ENCODE results near the gene C14orf39. TPM values are rescaled to one million over a fixed set of nuclear protein-coding genes. Genes with fewer than 3 reads are reported as not detected.

C14orf39 gene
- total and polyA plus RNA-seq, 2 of the 8 experiments (the other 6 are each of a cell fraction or from before 2014, with no cell fraction given) = 0.18 to 1.2 TPM

DNA sequence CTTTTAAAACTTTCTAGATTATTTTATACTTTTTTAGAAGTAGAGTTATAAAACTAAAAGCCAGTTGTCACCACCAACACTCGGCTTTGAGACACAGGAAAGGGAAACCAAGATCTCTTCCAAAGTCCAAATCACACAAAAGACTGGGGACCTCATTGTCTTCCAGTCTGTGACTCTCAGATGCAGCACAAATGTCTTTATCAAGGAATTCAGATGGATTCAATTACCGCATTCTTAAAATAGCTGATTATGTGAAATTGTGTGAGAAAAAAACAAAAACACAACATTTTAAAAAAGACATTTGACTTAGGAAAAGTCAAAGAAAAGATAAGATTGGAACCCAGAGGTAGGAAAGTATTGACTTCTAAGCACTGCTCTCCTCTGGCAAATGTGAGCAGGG, 19.6 kb upstream of the C14orf39 start:
- Histone ChIP-seq H2BK15ac (ENCODE audit: low read length) (no peak overlapping the region), H2BK5ac (ENCODE audit: low read depth, low read length) (no peak overlapping the region), H2AFZ (ENCODE audit: low read length) (no peak overlapping the region), H3K79me2 (ENCODE audit: control insufficient read depth in 1 of 2, insufficient read depth in 2 of 2, low read length in 2 of 2) (no peaks in the 10 kb centered on the region), H3K4me3 (ENCODE audit: extremely low read depth in 1 of 4, insufficient read depth in 2 of 4, low read depth in 3 of 4, low read length in 4 of 4) (no peak overlapping the region), H2BK120ac (replicated peaks; ENCODE audit: low read depth, low read length) (no peak overlapping the region), H3K9ac (replicated peaks in 1 of 4; ENCODE audit: extremely low read depth in 1 of 4, low read depth in 3 of 4, low read length in 3 of 4) (no peak overlapping the region), H4K20me1 (replicated peaks in 1 of 2; ENCODE audit: control insufficient read depth in 1 of 2, insufficient read depth in 2 of 2, low read length in 2 of 2) (peaks cover 0 to 17% of the 10 kb centered on the region in 2 experiments), H3K4me2 (ENCODE audit: insufficient read depth in 1 of 2, low read depth in 2 of 2, low read length in 2 of 2) (peak overlapping the region in 1 of 2 experiments; percentile 78; a peak in 1 of 4 replicates), H4K8ac (ENCODE audit: extremely low read depth, insufficient read depth, low read length) (no peak overlapping the region), H3K14ac (ENCODE audit: insufficient read length) (no peak overlapping the region), H4K5ac (ENCODE audit: insufficient read length, low read depth, low read length) (no peak overlapping the region), H3K18ac (ENCODE audit: extremely low read depth, low read length) (no peak overlapping the region), H3K23me2 (ENCODE audit: low read depth, low read length) (peaks cover 7% of the 10 kb centered on the region; the same call in 1 of the 2 replicates), H3K56ac (replicated peaks; ENCODE audit: insufficient read length, low read depth, low read length) (no peak overlapping the region), H3K4me1 (replicated peaks in 1 of 4; ENCODE audit: control insufficient read depth in 3 of 4, insufficient read depth in 4 of 4, low read length in 3 of 4) (peaks cover 8 to 32% (median 18%) of the 10 kb centered on the region in 4 experiments), H2BK20ac (ENCODE audit: low read length) (no peak overlapping the region), H3K9me3 (ENCODE audit: insufficient read depth in 2 of 2, low read depth in 1 of 2, low read length in 1 of 2) (no peaks in the 10 kb centered on the region), H3K79me1 (ENCODE audit: low read depth, low read length) (no peaks in the 10 kb centered on the region), H4K91ac (replicated peaks; ENCODE audit: insufficient read length, low read length) (no peak overlapping the region), H3K23ac (ENCODE audit: insufficient read length) (no peak overlapping the region), H2AK5ac (ENCODE audit: low read depth, low read length) (no peak overlapping the region), H2BK12ac (ENCODE audit: low read depth, low read length) (no peak overlapping the region), H3K36me3 (ENCODE audit: control insufficient read depth in 2 of 4, insufficient read depth in 4 of 4, low read length in 3 of 4) (peaks cover 0 to 8% (median 0%) of the 10 kb centered on the region in 4 experiments; a peak in 1 of 8 replicates), H3K27ac (ENCODE audit: low read depth, low read length) (no peak overlapping the region), H3K4ac (replicated peaks; ENCODE audit: insufficient read length, low read depth, low read length) (no peak overlapping the region), H3K27me3 (replicated peaks in 1 of 4; ENCODE audit: control insufficient read depth in 3 of 4, extremely low read depth in 1 of 4, insufficient read depth in 3 of 4, low read length in 3 of 4) (peaks cover 51 to 71% (median 61%) of the 10 kb centered on the region in 4 experiments)
- DNase-seq (ENCODE audit: low read depth in 1 of 2, low spot score in 2 of 2) = no peak
- WGBS, 2 experiments (ENCODE audit: extremely low coverage in 1 of 2, insufficient coverage in 1 of 2, insufficient read length in 1 of 2, insufficient replicate concordance in 2 of 2, low coverage in 1 of 2, low lambda C conversion rate in 2 of 2, missing lambda C conversion rate in 1 of 2) = 34% methylated on average over 2 of the region's 2 CpGs; no CpG with 5 or more reads in 1 of the 2 experiments
- TF ChIP-seq HDAC2 (IDR thresholded peaks at IDR 0.05; ENCODE audit: borderline replicate concordance in 1 of 2, low read depth in 2 of 2, low read length in 2 of 2) (no peak), TCF12 (IDR thresholded peaks at IDR 0.05; ENCODE audit: low read depth, low read length) (0 out of 2 replicates have a peak, but pooled peaks have one; percentile 10)
- peak; percentile 7 for FAIRE-seq
- ChIA-PET POLR2A (ENCODE audit: partially characterized antibody) (no interaction called here), CTCF (ENCODE audit: partially characterized antibody) (interaction anchor here (0.6 to 2.0 kb wide), 7 partner anchors 11 to 449 kb away, joined by 3 to 8 read pairs (median 3); no protein-coding TSS in a partner anchor)

All from H1 (cell line).